Neural progenitor cell (in vitro differentiated cells): ENCODE data around the gene CLDN9.
A peak's percentile ranks its signal among the peaks of the same experiment; 100 is the strongest.

Source experiments
- EZH2 ChIP-seq: fragments of 200-600 bp; sonication (generic); IDR thresholded peaks from 2 replicates; pipeline ENCODE4 v1.6.1; 2017; ENCODE audit warnings: antibody characterized with exemption, mild to moderate bottlenecking, moderate library complexity
- EZH2phosphoT487 ChIP-seq: fragments of 200-600 bp; sonication (generic); IDR thresholded peaks from 2 replicates; pipeline ENCODE4 v1.6.1; 2017; ENCODE audit warnings: antibody characterized with exemption
- TF ChIP-seq, protein P1 (sequence below): fragments of 200-600 bp; sonication (generic); IDR thresholded peaks from 2 replicates; pipeline ENCODE4 v1.5.1; 2017; ENCODE audit warnings: antibody characterized with exemption, mild to moderate bottlenecking

DNA sequence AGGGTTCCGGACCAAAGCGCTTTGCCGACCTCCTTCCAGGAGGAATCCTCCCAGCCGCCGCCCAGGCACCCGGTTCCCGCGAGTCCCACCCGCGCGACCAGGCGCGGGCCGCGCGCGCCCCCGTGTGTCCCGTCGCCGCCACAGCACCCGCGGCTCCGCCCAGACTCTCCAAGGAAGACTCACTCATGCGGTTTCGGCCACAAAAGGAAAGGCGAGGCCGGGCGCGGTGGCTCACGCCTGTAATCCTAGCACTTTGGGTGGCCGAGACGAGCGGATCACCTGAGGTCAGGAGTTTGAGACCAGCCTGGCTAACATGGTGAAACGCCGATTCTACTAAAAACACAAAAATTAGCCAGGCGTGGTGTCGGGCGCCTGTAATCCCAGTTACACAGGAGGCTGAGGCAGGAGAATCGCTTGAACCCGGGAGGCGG is 29.0 kb upstream of the CLDN9 start:
- TF ChIP-seq, protein P1, sequence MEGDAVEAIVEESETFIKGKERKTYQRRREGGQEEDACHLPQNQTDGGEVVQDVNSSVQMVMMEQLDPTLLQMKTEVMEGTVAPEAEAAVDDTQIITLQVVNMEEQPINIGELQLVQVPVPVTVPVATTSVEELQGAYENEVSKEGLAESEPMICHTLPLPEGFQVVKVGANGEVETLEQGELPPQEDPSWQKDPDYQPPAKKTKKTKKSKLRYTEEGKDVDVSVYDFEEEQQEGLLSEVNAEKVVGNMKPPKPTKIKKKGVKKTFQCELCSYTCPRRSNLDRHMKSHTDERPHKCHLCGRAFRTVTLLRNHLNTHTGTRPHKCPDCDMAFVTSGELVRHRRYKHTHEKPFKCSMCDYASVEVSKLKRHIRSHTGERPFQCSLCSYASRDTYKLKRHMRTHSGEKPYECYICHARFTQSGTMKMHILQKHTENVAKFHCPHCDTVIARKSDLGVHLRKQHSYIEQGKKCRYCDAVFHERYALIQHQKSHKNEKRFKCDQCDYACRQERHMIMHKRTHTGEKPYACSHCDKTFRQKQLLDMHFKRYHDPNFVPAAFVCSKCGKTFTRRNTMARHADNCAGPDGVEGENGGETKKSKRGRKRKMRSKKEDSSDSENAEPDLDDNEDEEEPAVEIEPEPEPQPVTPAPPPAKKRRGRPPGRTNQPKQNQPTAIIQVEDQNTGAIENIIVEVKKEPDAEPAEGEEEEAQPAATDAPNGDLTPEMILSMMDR: peak; percentile 91
- TF ChIP-seq EZH2: no peak
- TF ChIP-seq EZH2phosphoT487: no peak
